ENCODE data around the gene TMPRSS11E.

GRCh38 chr4:68494688-68495087 lies 47.4 kb downstream of the TMPRSS11E start:
- no peak for TF ChIP-seq CTCF (IDR thresholded peaks at IDR 0.05; ENCODE audit: insufficient read depth, low read depth, low read length)
- TF ChIP-seq EZH2 (IDR thresholded peaks at IDR 0.05; ENCODE audit: insufficient read depth, low read length) = no peak

Data from astrocyte (in vitro differentiated cells and primary cell).